ENCODE results near the gene FKBP1B.

Gene FKBP1B

DNA sequence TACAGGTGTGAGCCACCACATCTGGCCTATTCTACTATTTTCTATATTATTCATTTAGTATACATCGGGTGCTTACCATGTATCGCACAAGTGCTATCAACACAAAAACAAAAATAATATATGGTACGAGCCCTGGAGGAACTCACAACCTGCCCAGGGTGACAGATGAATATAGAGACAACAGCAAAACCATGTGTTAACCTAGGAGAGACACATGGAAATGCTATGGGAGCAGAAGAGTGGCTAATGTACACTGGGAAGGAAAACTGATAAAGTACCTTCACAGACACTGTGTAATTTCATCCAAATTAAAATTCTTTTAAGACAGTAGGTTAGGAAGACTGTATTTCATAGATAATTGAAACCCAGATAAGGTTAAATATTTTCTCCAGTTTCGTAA lies 22.7 kb downstream of the FKBP1B start:
- no peak for TF ChIP-seq POLR2A (IDR thresholded peaks at IDR 0.05; ENCODE audit: low read length)
- TF ChIP-seq GATA1 (IDR thresholded peaks at IDR 0.05; ENCODE audit: low read depth, low read length): no peak

DNA sequence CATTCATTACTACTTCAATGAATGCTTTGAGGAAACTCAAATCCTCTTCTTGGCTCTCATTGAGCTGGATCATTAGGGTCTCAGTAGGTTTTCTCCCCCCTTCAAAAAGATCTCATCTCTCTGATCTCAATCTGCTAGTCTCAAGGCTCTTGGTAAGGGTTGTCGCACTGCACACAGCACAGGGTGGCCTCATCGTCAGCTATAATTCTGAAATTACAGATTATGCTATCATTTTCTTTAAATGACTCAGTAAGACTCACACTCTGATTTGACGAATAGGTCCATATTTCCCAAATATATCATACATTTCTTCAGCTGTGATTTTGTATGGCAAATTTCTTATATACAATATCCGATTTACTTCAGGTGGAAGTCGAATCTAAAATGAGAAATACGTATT lies 24.3 kb downstream of the FKBP1B start:
- DNase-seq: no peak
- TF ChIP-seq POLR2A (IDR thresholded peaks at IDR 0.05; ENCODE audit: low read length) (no peak), GATA1 (IDR thresholded peaks at IDR 0.05; ENCODE audit: low read depth, low read length) (no peak)

More for the DNA sequence above, 22.7 kb downstream of the FKBP1B start:
- no peak for DNase-seq

DNA sequence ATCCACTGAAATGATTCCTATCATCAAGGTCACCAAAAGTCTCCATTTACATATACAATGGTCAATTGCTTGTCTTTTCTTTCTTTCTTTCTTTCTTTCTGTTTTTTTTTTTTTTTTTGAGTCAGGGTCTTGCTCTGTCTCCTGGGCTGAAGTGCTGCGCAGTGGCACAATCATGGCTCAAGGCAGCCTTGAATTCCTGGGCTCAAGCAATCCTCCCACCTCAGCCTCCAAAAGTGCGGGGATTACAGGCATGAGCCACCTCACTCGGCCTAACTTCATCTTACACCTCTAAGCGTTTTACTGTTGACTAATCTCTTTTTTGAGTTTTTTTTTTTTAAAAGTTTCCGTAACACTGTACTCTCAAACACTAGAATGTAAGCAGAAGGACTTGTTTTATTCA lies 25.7 kb downstream of the FKBP1B start:
- no peak for DNase-seq
- TF ChIP-seq POLR2A (IDR thresholded peaks at IDR 0.05; ENCODE audit: low read length) (no peak), GATA1 (IDR thresholded peaks at IDR 0.05; ENCODE audit: low read depth, low read length) (no peak)

DNA sequence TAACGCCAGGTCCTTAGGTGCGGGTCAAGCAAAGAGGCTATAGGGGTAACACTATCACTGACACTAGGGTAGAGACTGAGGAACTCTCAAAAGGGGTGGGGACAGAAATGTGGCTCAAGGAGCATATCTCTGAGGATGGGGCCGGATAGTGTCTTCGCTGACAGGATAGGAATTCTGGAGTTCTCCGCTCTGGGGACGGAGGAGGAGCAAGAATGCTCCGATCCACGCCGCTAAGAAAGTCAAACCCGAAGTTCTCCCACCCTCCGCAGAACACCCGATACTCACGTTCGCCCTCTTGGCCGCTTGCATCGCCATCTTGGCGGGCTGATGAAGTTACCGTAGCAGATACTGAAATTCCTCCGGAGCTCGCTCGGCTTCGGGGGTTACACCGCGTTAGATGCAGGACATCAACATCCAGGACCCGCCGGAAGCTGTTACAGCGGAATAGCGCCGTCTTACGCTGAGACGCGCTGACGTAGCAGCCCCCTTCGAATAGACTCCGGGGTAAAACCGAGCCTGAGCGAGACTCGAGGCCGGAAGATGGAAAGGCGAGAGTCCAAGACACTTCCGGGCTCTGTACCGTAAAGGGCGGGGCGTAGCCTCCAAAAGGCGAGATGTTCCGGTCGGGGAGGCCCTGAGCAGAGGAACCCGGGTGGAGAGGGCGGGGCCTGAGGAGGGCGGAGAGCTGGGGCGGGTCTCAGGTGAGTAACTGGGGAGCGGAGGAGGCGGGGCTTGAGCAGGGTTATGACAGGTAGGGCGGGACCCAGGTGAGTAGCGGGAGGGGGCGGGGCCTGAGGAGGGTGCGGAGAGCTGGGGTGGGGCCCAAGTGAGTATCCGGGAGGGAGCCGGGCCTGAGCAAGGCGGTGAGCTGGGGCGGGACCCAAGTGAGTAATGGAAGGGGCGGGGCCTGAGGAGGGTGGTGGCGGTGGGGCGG lies 26.6 kb downstream of the FKBP1B start, which contains the start of gene SF3B6:
SF3B6 (minus strand) TSS at position 412 of the 934 bp plus-strand sequence; CDS start at position 315, 97 bp downstream.
- DNase-seq: peak; percentile 98
- no peak for TF ChIP-seq GATA1 (IDR thresholded peaks at IDR 0.05; ENCODE audit: low read depth, low read length)
- TF ChIP-seq POLR2A (IDR thresholded peaks at IDR 0.05; ENCODE audit: low read length): peak; percentile 90

DNA sequence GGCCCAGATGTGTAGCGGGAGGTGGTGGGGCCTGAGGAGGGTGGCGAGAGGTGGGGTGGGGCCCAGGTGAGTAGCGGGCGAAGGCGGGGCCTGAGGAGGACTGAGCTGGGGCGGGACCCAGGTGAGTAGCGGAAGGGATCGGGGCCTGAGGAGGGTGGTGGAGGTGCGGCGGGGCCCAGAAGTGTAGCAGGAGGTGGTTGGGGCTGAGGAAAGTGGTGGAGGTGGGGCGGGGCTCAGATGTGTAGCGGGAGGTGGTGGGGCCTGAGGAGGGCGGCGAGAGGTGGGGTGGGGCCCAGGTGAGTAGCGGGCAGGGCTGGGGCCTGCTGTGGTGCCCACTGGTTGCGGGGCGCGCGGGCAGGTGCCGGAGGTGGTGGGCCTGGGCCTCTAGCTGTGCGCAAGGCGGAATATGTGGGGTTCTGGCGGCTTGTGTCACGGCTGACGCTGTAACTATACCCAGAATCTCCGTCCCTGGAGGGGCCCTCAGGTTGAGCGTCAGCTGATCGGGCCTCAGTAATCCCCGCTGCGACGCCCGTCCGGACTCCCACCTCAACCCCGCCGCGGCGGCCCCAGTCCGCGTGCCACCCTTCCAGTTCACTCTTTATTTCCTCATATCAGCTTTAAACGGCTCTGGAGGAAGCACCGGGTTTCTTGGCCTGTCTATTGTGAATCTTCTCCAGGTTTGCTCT lies 27.5 kb downstream of the FKBP1B start:
- peak; percentile 27 for TF ChIP-seq POLR2A (IDR thresholded peaks at IDR 0.05; ENCODE audit: low read length)
- TF ChIP-seq GATA1 (IDR thresholded peaks at IDR 0.05; ENCODE audit: low read depth, low read length): no peak
- peak; percentile 65 to 68 for DNase-seq

DNA sequence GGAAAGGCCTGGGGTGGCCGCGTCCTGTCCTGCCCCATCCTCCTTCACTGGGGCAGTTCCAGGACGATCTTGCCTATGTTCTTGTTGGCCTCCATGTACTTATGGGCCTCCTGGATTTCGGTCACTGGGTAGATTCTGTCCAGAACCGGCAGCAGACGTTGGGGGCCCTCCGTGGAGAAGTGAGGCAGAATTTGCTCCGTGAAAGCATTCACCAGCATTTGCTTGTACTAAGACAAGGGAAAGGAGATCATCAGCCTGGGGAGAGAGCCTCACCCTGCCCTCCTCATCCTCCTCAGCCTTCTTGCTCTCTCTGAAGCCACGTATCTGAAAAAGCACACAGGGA lies 28.0 kb downstream of the FKBP1B start:
- TF ChIP-seq POLR2A (IDR thresholded peaks at IDR 0.05; ENCODE audit: low read length) (peak; percentile 28), GATA1 (IDR thresholded peaks at IDR 0.05; ENCODE audit: low read depth, low read length) (no peak)
- DNase-seq: peak; percentile 49 to 60

DNA sequence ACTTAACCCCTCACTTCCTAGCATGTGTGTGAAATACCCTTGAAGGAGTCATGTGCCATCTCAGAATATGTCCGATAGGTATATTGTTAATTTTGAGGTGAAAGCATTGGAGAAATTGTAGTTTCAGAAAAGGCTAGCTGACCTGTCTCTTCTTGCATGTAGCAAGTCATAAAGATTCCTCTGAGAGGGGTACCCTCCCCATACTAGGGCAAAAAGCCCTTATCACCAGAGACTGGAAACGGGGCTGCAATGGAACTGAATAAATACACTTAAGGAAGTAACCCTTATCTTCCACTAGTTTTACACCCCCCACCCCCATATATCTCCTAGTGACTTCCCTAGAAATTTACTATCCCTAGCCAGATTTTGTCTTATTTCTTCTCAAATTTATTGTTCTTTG lies 28.3 kb downstream of the FKBP1B start:
- no peak for DNase-seq
- no peak for TF ChIP-seq GATA1 (IDR thresholded peaks at IDR 0.05; ENCODE audit: low read depth, low read length)
- TF ChIP-seq POLR2A (IDR thresholded peaks at IDR 0.05; ENCODE audit: low read length): no peak

DNA sequence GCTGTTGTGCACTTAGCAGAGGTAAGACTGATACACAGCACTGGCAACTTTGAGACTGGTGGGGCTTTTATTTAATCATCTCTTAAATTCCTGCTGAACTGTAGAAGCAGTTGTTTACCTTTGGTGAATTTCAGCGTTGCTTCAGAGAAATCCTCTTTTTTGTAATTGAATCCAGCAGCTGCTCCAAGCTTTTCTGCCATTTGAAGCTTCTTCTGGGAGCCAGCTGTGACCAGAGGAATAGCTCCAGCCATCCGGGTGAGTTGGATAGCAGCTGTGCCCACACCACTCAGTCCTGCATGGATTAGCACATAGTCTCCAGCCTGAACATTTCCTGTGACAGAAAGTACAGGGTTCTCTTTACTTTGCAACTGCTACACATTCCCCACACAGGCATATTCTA lies 31.2 kb downstream of the FKBP1B start:
- DNase-seq: no peak
- TF ChIP-seq GATA1 (IDR thresholded peaks at IDR 0.05; ENCODE audit: low read depth, low read length) (no peak), POLR2A (IDR thresholded peaks at IDR 0.05; ENCODE audit: low read length) (no peak)

DNA sequence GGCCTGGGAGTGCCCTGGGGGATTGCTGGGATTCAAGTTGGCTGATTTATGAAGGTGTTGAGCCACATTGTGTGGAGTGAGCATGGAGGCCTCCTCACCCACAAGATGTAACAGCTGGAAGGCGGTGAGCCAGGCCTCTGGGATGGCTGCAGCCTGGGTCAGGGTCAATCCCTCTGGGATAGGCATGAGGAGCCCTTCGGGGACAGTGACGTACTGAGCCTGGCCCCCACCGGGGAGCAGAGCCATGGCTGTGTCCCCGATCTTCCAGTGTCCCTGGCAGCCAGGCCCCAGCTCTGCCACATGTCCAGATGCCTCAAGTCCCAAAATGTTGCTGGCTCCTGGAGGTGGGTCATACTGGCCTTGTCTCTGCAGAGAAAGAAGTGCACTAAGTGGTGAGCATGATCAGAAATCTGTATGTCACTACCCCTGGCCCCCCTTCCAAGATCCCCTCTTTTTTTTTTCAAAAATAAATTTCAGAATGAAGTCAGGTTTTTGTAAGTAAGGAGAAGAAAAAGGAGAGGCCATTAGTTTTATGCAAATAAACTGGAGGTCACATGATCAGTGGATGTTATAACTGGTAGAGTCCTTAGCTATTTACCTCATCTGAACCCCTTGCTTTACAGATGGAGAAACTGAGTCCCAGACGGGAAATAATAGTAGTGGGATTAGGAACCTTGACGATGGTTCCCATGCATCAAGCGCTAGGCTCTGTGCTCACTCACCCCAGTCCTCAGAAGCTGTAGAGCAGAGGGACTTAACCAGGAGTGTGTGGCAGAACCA lies 33.4 kb downstream of the FKBP1B start:
- no peak for DNase-seq
- no peak for TF ChIP-seq GATA1 (IDR thresholded peaks at IDR 0.05; ENCODE audit: low read depth, low read length)
- TF ChIP-seq POLR2A (IDR thresholded peaks at IDR 0.05; ENCODE audit: low read length): no peak

DNA sequence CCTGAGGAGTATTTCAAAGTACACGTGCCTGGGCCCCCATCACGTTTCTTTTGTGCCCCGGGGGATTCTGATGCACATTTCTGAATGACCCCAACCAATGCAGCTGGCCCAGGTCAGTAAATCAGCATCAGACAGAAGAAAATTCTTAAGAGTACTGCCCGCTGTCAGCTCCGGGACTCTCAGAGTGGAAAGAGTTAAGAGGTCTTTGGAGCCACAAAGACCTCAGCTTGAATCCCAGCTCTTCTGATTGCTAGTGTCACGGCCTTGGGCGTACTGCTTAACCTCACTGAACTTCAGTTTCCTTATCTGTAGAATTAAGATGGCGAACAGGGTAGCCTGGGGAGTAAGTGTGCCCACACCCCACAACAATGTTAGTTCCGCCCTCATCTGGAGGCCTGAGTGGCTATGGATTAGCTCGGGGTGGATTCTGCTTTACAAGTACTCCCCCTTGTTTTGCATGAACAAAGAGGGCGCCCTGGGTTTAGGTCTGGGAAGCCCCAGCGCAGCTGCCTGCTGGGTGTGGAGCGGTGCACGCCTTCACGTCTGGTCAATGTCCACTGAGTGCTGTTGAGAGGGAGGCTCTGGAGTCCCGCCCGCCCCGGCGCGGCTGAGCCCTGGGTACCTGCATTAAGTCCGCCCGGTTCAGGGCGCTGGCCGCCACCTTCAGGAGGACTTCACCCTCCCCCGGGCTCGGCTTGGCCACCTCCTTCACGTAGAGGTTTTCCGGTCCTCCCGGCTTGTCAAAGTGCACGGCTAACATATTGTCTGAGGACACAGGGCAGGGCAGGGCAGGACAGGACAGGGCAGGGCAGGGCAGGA lies 34.2 kb downstream of the FKBP1B start:
- peak; percentile 71 for TF ChIP-seq POLR2A (IDR thresholded peaks at IDR 0.05; ENCODE audit: low read length)
- TF ChIP-seq GATA1 (IDR thresholded peaks at IDR 0.05; ENCODE audit: low read depth, low read length): no peak

DNA sequence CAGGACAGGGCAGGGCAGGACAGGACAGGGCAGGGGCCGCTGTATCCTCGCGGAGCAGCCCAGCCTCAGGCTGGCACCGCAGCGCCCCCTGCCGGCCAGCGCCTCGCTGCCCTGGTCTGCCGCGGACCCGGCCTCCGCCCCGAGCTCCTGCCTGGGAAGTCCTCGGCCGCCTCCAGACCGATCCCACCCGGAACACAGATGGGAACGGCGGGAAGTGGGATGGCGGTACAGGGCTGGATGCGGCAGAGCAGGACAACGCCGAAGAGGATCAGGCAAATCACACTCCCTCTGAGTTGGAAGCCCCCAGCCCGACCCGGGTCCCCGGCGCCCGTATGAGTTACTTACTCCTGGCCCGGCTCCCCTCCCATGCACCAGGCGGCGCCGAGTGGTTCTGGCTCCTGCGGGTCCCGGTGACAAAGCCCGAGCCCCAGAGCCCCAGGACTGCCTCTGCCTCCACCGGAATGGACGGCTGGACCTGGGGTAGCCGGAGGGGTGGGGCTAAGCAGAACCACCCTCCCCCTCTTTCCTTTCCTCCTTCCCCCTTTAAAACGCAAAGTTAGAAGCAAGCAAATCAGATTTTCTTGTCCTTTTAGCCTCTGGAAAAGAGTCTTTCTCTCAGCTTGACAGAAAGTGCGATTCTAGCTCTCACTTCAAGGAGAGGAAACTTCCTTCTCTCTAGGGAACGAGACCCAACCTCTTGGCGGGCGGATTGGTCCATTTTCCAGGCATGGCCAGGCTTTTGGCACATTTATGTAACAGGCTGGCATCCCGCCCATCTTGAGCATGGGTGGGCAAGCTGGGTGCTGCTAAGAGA lies 35.1 kb downstream of the FKBP1B start, which contains the start of gene TP53I3:
TP53I3 (minus strand) TSS at position 449 of the 814 bp plus-strand sequence. CDS start 508 bp downstream, outside the sequence.
- TF ChIP-seq POLR2A (IDR thresholded peaks at IDR 0.05; ENCODE audit: low read length) (no peak), GATA1 (IDR thresholded peaks at IDR 0.05; ENCODE audit: low read depth, low read length) (no peak)
- peak; percentile 92 to 95 for DNase-seq

More for the DNA sequence above, 34.2 kb downstream of the FKBP1B start:
- DNase-seq: peak; percentile 93 to 97

DNA sequence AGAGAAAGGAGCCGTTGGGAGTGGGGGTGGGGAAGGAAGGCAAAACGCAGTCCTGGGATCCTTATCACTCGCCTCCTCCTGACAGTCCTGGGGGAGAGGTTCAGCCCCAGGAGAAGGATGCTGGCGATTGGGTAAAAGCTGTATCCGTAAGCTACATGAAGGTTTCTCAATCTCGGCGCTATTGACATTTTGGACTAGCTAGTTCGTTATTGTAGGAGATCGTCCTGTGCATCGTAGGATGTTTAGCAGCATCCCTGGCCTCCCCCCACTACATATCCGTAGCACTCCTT lies 35.6 kb downstream of the FKBP1B start:
- DNase-seq: no peak
- no peak for TF ChIP-seq POLR2A (IDR thresholded peaks at IDR 0.05; ENCODE audit: low read length)
- TF ChIP-seq GATA1 (IDR thresholded peaks at IDR 0.05; ENCODE audit: low read depth, low read length): no peak
